AG04450 (cell line): ENCODE data around the gene C1orf50. TPM values are rescaled to one million over a fixed set of nuclear protein-coding genes. Genes with fewer than 3 reads are reported as not detected.

Experiments
- CTCF ChIA-PET: fragments of 300-600, 350-600 bp; formaldehyde crosslinking; extraction: SDS; loops from one replicate; lab custom pipeline; 2022; ENCODE audit warnings: antibody characterized with exemption, inconsistent platforms; lab: Charles Lee
- POLR2A ChIA-PET: fragments of 350-600 bp; formaldehyde crosslinking; extraction: SDS; loops from one replicate; lab custom pipeline; 2021; ENCODE audit warnings: antibody characterized with exemption, inconsistent platforms; lab: Yijun Ruan, JAX
- DNase-seq: peaks from one replicate; pipeline ENCODE4 v3.0.0-alpha.2; 2011; ENCODE audit warnings: low read depth, low spot score
- H3K27ac ChIP-seq: one replicate; pipeline ENCODE4 v1.5.1; 2012; ENCODE audit warnings: low read depth, low read length, control low read depth
- H3K27me3 ChIP-seq: one replicate; pipeline ENCODE4 v1.6.0; 2012; ENCODE audit warnings: low read length; ENCODE audit not compliant: control insufficient read depth, insufficient read depth
- H3K4me3 ChIP-seq: 2 replicates; pipeline ENCODE4 v1.5.1; 2011; ENCODE audit warnings: mild to moderate bottlenecking, low read depth, low read length, control low read depth
- H3K9me3 ChIP-seq: 2 replicates; pipeline ENCODE4 v1.5.1; 2012; ENCODE audit warnings: low read length; ENCODE audit not compliant: control insufficient read depth, insufficient read depth
- polyA plus RNA-seq: library from polyadenylated mRNA; depleted of rRNA; stranded (reverse); fragments of >200 nt; gene quantifications from 2 replicates; pipeline ENCODE4 v1.2.3, GENCODE V29; 2011
- TF ChIP-seq, protein P1 (sequence below): IDR thresholded peaks from 2 replicates; pipeline ENCODE4 v1.5.1; 2011; ENCODE audit warnings: low read depth, low read length, control low read depth, inconsistent platforms

Gene C1orf50
- polyA plus RNA-seq, 1 experiment, result 6.4 TPM

DNA sequence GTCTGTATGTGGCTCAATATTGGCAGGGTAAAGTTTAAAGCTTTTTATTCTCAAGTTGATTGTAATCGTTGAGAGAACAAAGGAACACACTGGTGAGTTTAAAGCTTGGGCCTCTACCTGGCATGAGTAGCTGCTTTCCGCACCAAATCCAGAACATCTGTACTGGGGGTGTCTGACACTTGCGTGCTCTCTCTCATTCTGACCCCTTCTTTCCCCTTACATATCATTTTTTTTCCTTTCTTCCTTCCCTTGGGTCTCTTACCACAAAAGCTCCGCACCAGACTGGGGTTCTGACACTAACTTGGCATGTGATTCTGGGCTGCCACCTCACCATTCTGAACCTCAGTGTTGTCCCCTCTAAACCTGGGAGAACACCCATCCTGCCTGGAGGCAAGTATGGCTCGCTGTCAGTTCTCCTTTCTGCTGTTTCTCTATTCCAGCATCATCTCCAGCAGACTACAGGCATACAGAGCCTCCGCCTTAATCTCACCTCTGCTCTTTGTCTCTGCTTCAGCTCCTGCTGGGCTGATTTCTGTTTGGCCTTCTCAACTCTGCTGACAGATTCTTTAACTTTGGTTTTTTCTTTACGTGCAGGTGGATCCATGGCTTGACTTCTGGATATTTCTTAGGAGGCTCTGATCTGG, 49.0 kb downstream of the C1orf50 start:
- POLR2A ChIA-PET, result interaction anchor here (1.4 to 3.0 kb wide), 2 partner anchors 30 to 49 kb away, joined by 6 to 16 read pairs; partner anchors contain the start of genes C1orf50, P3H1 and ZNF691
- Histone ChIP-seq H3K9me3 (no peaks in the 10 kb centered on the region), H3K27me3 (no peaks in the 10 kb centered on the region), H3K4me3 (peak overlapping the region; percentile 86), H3K27ac (peak overlapping the region; percentile 25)
- DNase-seq, result no peak
- CTCF ChIA-PET, result interaction anchor here (1.3 kb wide), 2 partner anchors 30 to 258 kb away, joined by 3 to 4 read pairs; partner anchors contain the start of gene ZNF691
- TF ChIP-seq, protein P1, sequence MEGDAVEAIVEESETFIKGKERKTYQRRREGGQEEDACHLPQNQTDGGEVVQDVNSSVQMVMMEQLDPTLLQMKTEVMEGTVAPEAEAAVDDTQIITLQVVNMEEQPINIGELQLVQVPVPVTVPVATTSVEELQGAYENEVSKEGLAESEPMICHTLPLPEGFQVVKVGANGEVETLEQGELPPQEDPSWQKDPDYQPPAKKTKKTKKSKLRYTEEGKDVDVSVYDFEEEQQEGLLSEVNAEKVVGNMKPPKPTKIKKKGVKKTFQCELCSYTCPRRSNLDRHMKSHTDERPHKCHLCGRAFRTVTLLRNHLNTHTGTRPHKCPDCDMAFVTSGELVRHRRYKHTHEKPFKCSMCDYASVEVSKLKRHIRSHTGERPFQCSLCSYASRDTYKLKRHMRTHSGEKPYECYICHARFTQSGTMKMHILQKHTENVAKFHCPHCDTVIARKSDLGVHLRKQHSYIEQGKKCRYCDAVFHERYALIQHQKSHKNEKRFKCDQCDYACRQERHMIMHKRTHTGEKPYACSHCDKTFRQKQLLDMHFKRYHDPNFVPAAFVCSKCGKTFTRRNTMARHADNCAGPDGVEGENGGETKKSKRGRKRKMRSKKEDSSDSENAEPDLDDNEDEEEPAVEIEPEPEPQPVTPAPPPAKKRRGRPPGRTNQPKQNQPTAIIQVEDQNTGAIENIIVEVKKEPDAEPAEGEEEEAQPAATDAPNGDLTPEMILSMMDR, result no peak

DNA sequence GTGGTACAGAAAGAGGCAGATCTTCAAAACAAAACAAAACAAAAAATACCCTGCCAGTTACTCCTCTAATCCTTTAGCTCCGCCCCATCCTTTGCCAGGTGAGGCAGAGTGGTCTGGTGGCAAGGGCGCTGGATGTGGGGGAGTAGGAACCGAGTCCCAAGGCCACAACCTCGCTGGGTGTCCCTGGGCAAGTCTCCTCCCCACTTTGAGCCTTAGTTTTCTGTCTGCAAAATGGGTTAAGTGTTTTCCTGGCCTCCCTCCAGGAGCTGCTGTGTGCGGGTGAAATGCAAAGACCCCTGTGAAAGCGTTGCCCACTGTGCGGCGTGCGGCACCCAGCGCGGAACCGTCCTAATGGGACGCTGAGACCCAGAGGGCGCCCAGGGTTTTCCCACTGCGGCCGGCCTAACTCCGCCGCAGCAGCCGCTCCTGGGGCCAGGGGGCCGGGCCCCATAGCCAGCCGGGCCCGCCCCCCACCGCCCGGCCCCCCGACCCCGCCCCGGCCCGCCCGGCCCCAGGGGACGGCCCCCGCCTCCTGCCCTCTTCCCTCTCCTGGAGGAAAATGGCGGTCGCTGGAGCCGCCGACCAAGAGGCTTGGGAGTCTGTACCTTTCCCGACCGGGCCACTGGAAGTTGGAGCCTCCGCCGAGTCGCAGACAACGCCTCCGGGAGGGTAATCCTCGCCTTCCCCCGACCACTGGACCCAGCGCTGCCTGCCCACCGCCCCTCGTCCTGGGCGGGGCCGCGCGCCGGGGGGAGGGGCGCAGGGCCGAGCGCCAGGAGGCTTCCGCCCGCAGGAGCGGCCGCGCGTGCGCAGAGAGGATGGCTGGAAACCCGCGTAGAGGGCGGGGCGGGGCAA, 49.8 kb downstream of the C1orf50 start, which contains the start of the genes ERMAP and SVBP:
ERMAP (plus strand) TSS at position 538 of the 855 bp plus-strand sequence. CDS start 13,327 bp downstream, outside the sequence.
SVBP (minus strand) TSS at position 813 of the 855 bp plus-strand sequence. CDS start 853 bp downstream, outside the sequence.
- DNase-seq, result peak; percentile 61
- Histone ChIP-seq H3K4me3 (peak within 1 kb of the TSS; percentile 86), H3K9me3 (no peaks in the 10 kb centered on the region), H3K27ac (peak within 1 kb of the TSS; percentile 97), H3K27me3 (no peaks in the 10 kb centered on the region)
- ChIA-PET CTCF (interaction anchor here (0.7 to 2.4 kb wide), 6 partner anchors 29 to 257 kb away, joined by 3 to 10 read pairs (median 4); partner anchors contain the start of genes C1orf50, P3H1 and ZNF691), POLR2A (interaction anchor here (0.6 to 3.0 kb wide), 3 partner anchors 9 to 50 kb away, joined by 3 to 16 read pairs (median 6); partner anchors contain the start of genes C1orf50, P3H1 and ZNF691)
- TF ChIP-seq, protein P1, result no peak

DNA sequence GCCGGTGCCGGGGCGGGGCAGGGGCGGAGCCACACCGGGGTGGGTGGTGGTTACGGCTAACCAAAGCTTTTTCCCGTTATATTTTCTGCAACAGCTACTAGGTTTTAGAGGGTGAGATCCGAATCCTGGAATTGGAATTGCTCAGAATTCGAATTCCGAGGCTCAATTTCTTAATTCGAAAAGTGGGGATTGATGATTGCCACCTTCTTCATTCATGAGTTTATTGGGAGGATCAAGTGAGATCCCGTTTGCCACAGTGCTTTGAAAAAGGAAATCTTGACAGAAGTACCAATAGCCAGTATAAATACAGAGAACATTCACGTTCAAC, 50.4 kb downstream of the C1orf50 start:
- TF ChIP-seq, protein P1, result no peak
- Histone ChIP-seq H3K27ac (no peak overlapping the region), H3K27me3 (no peaks in the 10 kb centered on the region), H3K4me3 (peak overlapping the region; percentile 64), H3K9me3 (no peaks in the 10 kb centered on the region)
- DNase-seq, result no peak
- ChIA-PET POLR2A (interaction anchor here (0.6 to 3.0 kb wide), 3 partner anchors 9 to 52 kb away, joined by 3 to 16 read pairs (median 4); partner anchors contain the start of gene ZNF691), CTCF (interaction anchor here (0.7 to 2.4 kb wide), 4 partner anchors 29 to 256 kb away, joined by 3 to 10 read pairs (median 6); partner anchors contain the start of genes C1orf50, P3H1 and ZNF691)

DNA sequence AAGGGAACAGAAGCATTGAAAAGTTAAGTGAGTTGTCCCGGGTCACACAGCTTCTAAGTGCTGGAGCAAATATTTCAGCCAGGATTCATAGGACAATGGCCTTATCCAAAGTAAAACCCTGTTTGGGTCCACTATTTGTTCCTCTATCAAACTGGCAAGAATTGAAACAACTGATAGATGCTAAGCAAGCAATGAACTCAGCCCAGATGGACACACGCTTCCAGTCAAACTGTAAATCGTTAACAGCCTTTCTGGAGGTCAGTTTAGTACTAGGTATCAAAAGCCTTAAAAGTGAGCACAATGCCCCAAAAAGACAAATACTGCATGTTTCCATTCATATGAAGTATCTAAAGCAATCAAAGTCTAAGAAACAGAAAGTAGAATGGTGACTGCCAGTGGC, 50.9 kb downstream of the C1orf50 start:
- CTCF ChIA-PET, result interaction anchor here (0.7 to 2.4 kb wide), 4 partner anchors 28 to 255 kb away, joined by 3 to 10 read pairs (median 6); partner anchors contain the start of genes C1orf50, P3H1 and ZNF691
- POLR2A ChIA-PET, result interaction anchor here (0.6 to 3.0 kb wide), 3 partner anchors 10 to 52 kb away, joined by 3 to 16 read pairs (median 4); partner anchors contain the start of gene ZNF691

More for the DNA sequence above, 50.9 kb downstream of the C1orf50 start:
- H3K27me3 ChIP-seq, result no peaks in the 10 kb centered on the region
- no peaks in the 10 kb centered on the region for H3K9me3 ChIP-seq
- H3K4me3 ChIP-seq, result no peak overlapping the region; the same call in 1 of the 2 replicates
- TF ChIP-seq, protein P1, result no peak
- no peak for DNase-seq
- H3K27ac ChIP-seq, result no peak overlapping the region
